ENCODE measurements around the gene VPS37C.
A peak's percentile ranks its signal among the peaks of the same experiment; 100 is the strongest.
"Not testable (repeated sequence)": the region's sequence is repeated elsewhere in the genome, so short reads cannot be mapped to it uniquely, and the experiment has no call there.

VPS37C gene

GRCh38 chr11:61115498-61116224 lies 45.6 kb downstream of the VPS37C start:
- no peak for DNase-seq

GRCh38 chr11:61114913-61115312 lies 46.3 kb downstream of the VPS37C start:
- no peak for DNase-seq

- no peak for DNase-seq
Measured at GRCh38 chr11:61113201-61113600, 48.0 kb downstream of the VPS37C start.

GRCh38 chr11:61112575-61112974 lies 48.7 kb downstream of the VPS37C start:
- no peak for DNase-seq

- peak; percentile 36 for DNase-seq
Measured at GRCh38 chr11:61111786-61112517, 49.3 kb downstream of the VPS37C start.

- no peak for DNase-seq
Measured at GRCh38 chr11:61111050-61111435, 50.2 kb downstream of the VPS37C start.

- DNase-seq = no peak
Measured at GRCh38 chr11:61110255-61111049, 50.8 kb downstream of the VPS37C start.

- DNase-seq = no peak
Measured at GRCh38 chr11:61109671-61110070, 51.6 kb downstream of the VPS37C start.

GRCh38 chr11:61108847-61109585 lies 52.2 kb downstream of the VPS37C start:
- DNase-seq = no peak

GRCh38 chr11:61107888-61108287 lies 53.3 kb downstream of the VPS37C start:
- DNase-seq = no peak

- no peak for DNase-seq
Measured at GRCh38 chr11:61106894-61107470, 54.2 kb downstream of the VPS37C start.

- DNase-seq = no peak
Measured at GRCh38 chr11:61106296-61106695, 54.9 kb downstream of the VPS37C start.

- DNase-seq = no peak
Measured at GRCh38 chr11:61104963-61105362, 56.3 kb downstream of the VPS37C start.

- no peak for DNase-seq
Measured at GRCh38 chr11:61103851-61104423, 57.3 kb downstream of the VPS37C start.

- DNase-seq = no peak
Measured at GRCh38 chr11:61102667-61103571, 58.3 kb downstream of the VPS37C start.

GRCh38 chr11:61098778-61099177 lies 62.4 kb downstream of the VPS37C start:
- DNase-seq = no peak

GRCh38 chr11:61098261-61098660 lies 63.0 kb downstream of the VPS37C start:
- not testable (repeated sequence) for DNase-seq

- DNase-seq = peak; percentile 87
Measured at GRCh38 chr11:61095021-61095420, 66.2 kb downstream of the VPS37C start.

GRCh38 chr11:61094167-61094566 lies 67.1 kb downstream of the VPS37C start:
- not testable (repeated sequence) for DNase-seq

- DNase-seq = no peak
Measured at GRCh38 chr11:61092908-61093763, 68.1 kb downstream of the VPS37C start.
